MCF 10A (cell line): ENCODE data around the gene IPPK. TPM values are rescaled to one million over a fixed set of nuclear protein-coding genes. Genes with fewer than 3 reads are reported as not detected.

ENCODE experiments used
- BruUV-seq: library from RNA; stranded (reverse); fragments of 400-500 nt; replicated peaks from 2 replicates; lab custom pipeline; 2021; lab: Mats Ljungman, UMichigan
- CTCF ChIA-PET: fragments of 300-600 bp; sonication (Branson Sonifier 250); formaldehyde crosslinking; extraction: SDS; loops from one replicate; lab custom pipeline; 2021; ENCODE audit warnings: antibody characterized with exemption, inconsistent platforms; lab: Yijun Ruan, JAX
- POLR2A ChIA-PET: fragments of 300-600, 350-650 bp; sonication (Branson Sonifier 250); formaldehyde crosslinking; extraction: SDS; loops from one replicate; lab custom pipeline; 2020; ENCODE audit warnings: antibody characterized with exemption, inconsistent platforms; lab: Yijun Ruan, JAX
- DNase-seq: peaks from one replicate; pipeline ENCODE4 v3.0.0-alpha.2; 2018; ENCODE audit not compliant: unreplicated experiment
- H3K27ac Mint-ChIP-seq: one replicate; pipeline ENCODE4 v1.8.0; 2022; ENCODE audit warnings: mild to moderate bottlenecking, low read depth, mixed read lengths; ENCODE audit not compliant: unreplicated experiment
- H3K27me3 Mint-ChIP-seq: one replicate; pipeline ENCODE4 v1.8.0; 2022; ENCODE audit warnings: mixed read lengths; ENCODE audit not compliant: insufficient read depth, unreplicated experiment
- H3K36me3 Mint-ChIP-seq: one replicate; pipeline ENCODE4 v1.8.0; 2022; ENCODE audit warnings: mild to moderate bottlenecking, moderate library complexity, mixed read lengths; ENCODE audit not compliant: insufficient read depth, unreplicated experiment
- H3K4me1 Mint-ChIP-seq: one replicate; pipeline ENCODE4 v1.8.0; 2022; ENCODE audit warnings: mixed read lengths; ENCODE audit not compliant: insufficient read depth, unreplicated experiment
- H3K4me3 Mint-ChIP-seq: one replicate; pipeline ENCODE4 v1.8.0; 2022; ENCODE audit warnings: mild to moderate bottlenecking, moderate library complexity, mixed read lengths; ENCODE audit not compliant: unreplicated experiment
- H3K9me3 Mint-ChIP-seq: one replicate; pipeline ENCODE4 v1.8.0; 2022; ENCODE audit warnings: mixed read lengths; ENCODE audit not compliant: unreplicated experiment
- CTCF ChIP-seq: fragments of 200-600 bp; IDR thresholded peaks from one replicate; pipeline ENCODE4 v1.8.0; 2022; ENCODE audit warnings: antibody characterized with exemption, mild to moderate bottlenecking; ENCODE audit not compliant: unreplicated experiment
- intact Hi-C: fragments of 100-400 bp; cut with micrococcal nuclease; formaldehyde crosslinking; loops from 2 replicates; pipeline ENCODE4 v1.14.1; 2022
- total RNA-seq: library from RNA; stranded (reverse); gene quantifications from 2 replicates; pipeline ENCODE4 v1.2.3, GENCODE V29; 2022

Gene IPPK
- total RNA-seq, 1 experiment from 2014 or later: 16.6 TPM

GRCh38 chr9:92619601-92620300 is 50.2 kb downstream of the IPPK start:
- TF ChIP-seq CTCF: no peak
- DNase-seq: no peak
- H3K4me1 Mint-ChIP-seq: no peaks in the 10 kb centered on the region
- intact Hi-C loops: no loop called here
- H3K27me3 Mint-ChIP-seq: no peaks in the 10 kb centered on the region
- BruUV-seq: no TSS peak
- peaks cover 84% of the 10 kb centered on the region for H3K36me3 Mint-ChIP-seq
- POLR2A ChIA-PET: interaction anchor here (0.5 to 0.8 kb wide), 2 partner anchors 8 to 124 kb away, joined by 3 to 5 read pairs; no protein-coding TSS in a partner anchor
- H3K27ac Mint-ChIP-seq: no peak overlapping the region
- no peak overlapping the region for H3K4me3 Mint-ChIP-seq
- CTCF ChIA-PET: interaction anchor here (0.6 to 0.8 kb wide), 2 partner anchors 12 to 14 kb away, joined by 3 read pairs; no protein-coding TSS in a partner anchor
- H3K9me3 Mint-ChIP-seq: no peaks in the 10 kb centered on the region

- no peak overlapping the region for H3K4me3 Mint-ChIP-seq
- intact Hi-C loops: no loop called here
- no peaks in the 10 kb centered on the region for H3K9me3 Mint-ChIP-seq
- CTCF ChIA-PET: interaction anchor here (0.5 to 0.9 kb wide), 3 partner anchors 157 to 292 kb away, joined by 3 read pairs; no protein-coding TSS in a partner anchor
- POLR2A ChIA-PET: interaction anchor here (0.7 kb wide), 1 partner anchor 70 kb away, joined by 3 read pairs; no protein-coding TSS in a partner anchor
- no peaks in the 10 kb centered on the region for H3K27me3 Mint-ChIP-seq
- no TSS peak for BruUV-seq
- H3K36me3 Mint-ChIP-seq: peaks cover 84% of the 10 kb centered on the region
- H3K27ac Mint-ChIP-seq: no peak overlapping the region
- no peak for DNase-seq
- no peaks in the 10 kb centered on the region for H3K4me1 Mint-ChIP-seq
- no peak for TF ChIP-seq CTCF
Measured at GRCh38 chr9:92618633-92619225, 51.2 kb downstream of the IPPK start.

GRCh38 chr9:92617951-92618510 is 51.9 kb downstream of the IPPK start:
- Mint-ChIP-seq H3K9me3 (no peaks in the 10 kb centered on the region), H3K4me3 (no peak overlapping the region), H3K36me3 (peaks cover 78% of the 10 kb centered on the region), H3K27me3 (no peaks in the 10 kb centered on the region), H3K27ac (no peak overlapping the region), H3K4me1 (no peaks in the 10 kb centered on the region)
- no TSS peak for BruUV-seq
- DNase-seq: peak; percentile 63
- no peak for TF ChIP-seq CTCF
- ChIA-PET POLR2A (interaction anchor here (1.3 kb wide), 1 partner anchor 112 kb away, joined by 3 read pairs; no protein-coding TSS in a partner anchor), CTCF (interaction anchor here (0.8 to 0.9 kb wide), 2 partner anchors 274 to 291 kb away, joined by 3 read pairs; no protein-coding TSS in a partner anchor)
- intact Hi-C loops: no loop called here
